ENCODE data around the gene ERC1.

The ERC1 gene

DNA sequence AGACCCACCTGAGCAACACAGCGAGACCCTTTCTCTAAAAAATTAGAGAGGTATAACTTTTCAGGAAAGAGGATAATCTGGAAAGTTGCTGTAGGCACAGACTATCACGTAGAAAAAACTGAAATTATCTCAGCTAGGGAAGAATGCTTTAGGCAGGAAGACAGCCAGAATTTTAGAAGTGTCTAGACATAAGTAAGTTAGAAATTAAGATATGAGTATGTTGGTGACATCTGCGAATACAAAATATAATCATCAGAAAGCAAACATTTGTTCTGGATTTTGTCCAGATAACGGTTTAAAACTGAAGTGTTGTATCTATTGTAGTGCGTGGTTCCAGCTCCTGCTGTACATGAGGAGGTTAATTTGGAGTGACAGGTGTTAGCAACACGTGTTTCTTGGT is 480.2 kb downstream of the ERC1 start:
- Histone ChIP-seq H4K8ac (ENCODE audit: low read length) (no peak overlapping the region), H3K4me3 (ENCODE audit: insufficient read depth in 1 of 2, low read depth in 1 of 2, low read length in 2 of 2) (no peak overlapping the region), H2BK120ac (ENCODE audit: low read depth, low read length) (no peak overlapping the region), H3K18ac (ENCODE audit: low read depth in 1 of 2, low read length in 2 of 2) (no peak overlapping the region), H3K23ac (ENCODE audit: low read length in 2 of 2) (no peak overlapping the region), H3K36me3 (ENCODE audit: control insufficient read depth in 1 of 2, insufficient read depth in 2 of 2, low read depth in 1 of 2, low read length in 2 of 2) (peaks cover 3 to 4% of the 10 kb centered on the region in 2 experiments), H3K27me3 (ENCODE audit: control insufficient read depth in 1 of 2, insufficient read depth in 1 of 2, low read length in 2 of 2) (no peaks in the 10 kb centered on the region), H3K9me3 (ENCODE audit: control insufficient read depth, low read length) (no peaks in the 10 kb centered on the region), H2BK5ac (ENCODE audit: low read depth, low read length, poor library complexity, severe bottlenecking) (no peak overlapping the region), H3K9ac (ENCODE audit: low read length) (no peak overlapping the region), H3K4ac (ENCODE audit: low read depth in 1 of 2, low read length in 2 of 2) (no peak overlapping the region), H2BK12ac (ENCODE audit: low read length in 2 of 2) (no peak overlapping the region), H4K91ac (ENCODE audit: low read length) (no peak overlapping the region), H3K4me1 (ENCODE audit: control insufficient read depth, insufficient read depth, low read depth, low read length) (peaks cover 15% of the 10 kb centered on the region), H3K14ac (ENCODE audit: low read length in 2 of 2) (no peak overlapping the region), H3K4me2 (ENCODE audit: low read length, poor library complexity, severe bottlenecking) (no peak overlapping the region), H2AK5ac (ENCODE audit: low read length, severe bottlenecking) (no peak overlapping the region), H3K79me1 (replicated peaks; ENCODE audit: low read length, poor library complexity, severe bottlenecking) (peaks cover 3% of the 10 kb centered on the region), H2BK15ac (ENCODE audit: low read depth, poor library complexity, severe bottlenecking) (no peak overlapping the region), H3K27ac (ENCODE audit: low read length, poor library complexity, severe bottlenecking) (no peak overlapping the region), H2AFZ (ENCODE audit: low read depth, low read length) (no peak overlapping the region)
- WGBS, result 79% methylated on average over 6 of the region's 6 CpGs
- no peak for DNase-seq

DNA sequence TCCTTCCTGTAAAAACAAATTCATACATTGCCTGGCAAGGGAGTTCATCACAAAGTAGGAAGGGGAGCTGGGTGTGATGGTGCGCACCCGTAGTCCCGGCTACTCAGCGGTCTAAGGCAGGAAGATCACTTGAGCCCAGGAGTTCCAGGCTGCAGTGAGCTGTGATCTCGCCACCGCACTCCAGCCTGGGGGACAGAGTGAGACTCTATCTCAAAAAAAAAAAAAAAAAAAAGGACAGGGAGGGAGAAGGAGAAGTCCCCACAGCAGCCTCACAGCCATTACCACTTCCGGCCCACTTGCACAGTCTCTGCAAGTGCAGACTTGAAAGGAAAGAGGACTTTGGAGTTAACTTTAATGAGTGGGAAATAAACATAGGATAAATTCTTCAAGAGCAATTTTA is 482.4 kb downstream of the ERC1 start:
- Histone ChIP-seq H3K27me3 (ENCODE audit: control insufficient read depth in 1 of 2, insufficient read depth in 1 of 2, low read length in 2 of 2) (no peaks in the 10 kb centered on the region), H2BK120ac (ENCODE audit: low read depth, low read length) (no peak overlapping the region), H3K14ac (ENCODE audit: low read length in 2 of 2) (peak overlapping the region in 1 of 2 experiments; percentile 58), H4K8ac (ENCODE audit: low read length) (no peak overlapping the region), H3K23ac (ENCODE audit: low read length in 2 of 2) (peak overlapping the region in 1 of 2 experiments; percentile 70), H3K4me2 (ENCODE audit: low read length, poor library complexity, severe bottlenecking) (no peak overlapping the region), H3K79me1 (replicated peaks; ENCODE audit: low read length, poor library complexity, severe bottlenecking) (peaks cover 7% of the 10 kb centered on the region), H3K36me3 (ENCODE audit: control insufficient read depth in 1 of 2, insufficient read depth in 2 of 2, low read depth in 1 of 2, low read length in 2 of 2) (peaks cover 3 to 4% of the 10 kb centered on the region in 2 experiments), H2BK15ac (ENCODE audit: low read depth, poor library complexity, severe bottlenecking) (no peak overlapping the region), H3K27ac (ENCODE audit: low read length, poor library complexity, severe bottlenecking) (peak overlapping the region; percentile 99), H4K91ac (ENCODE audit: low read length) (peak overlapping the region; percentile 90), H3K18ac (ENCODE audit: low read depth in 1 of 2, low read length in 2 of 2) (peak overlapping the region; percentile 78 to 87), H3K4me1 (ENCODE audit: control insufficient read depth, insufficient read depth, low read depth, low read length) (peaks cover 15% of the 10 kb centered on the region), H2AK5ac (ENCODE audit: low read length, severe bottlenecking) (peak overlapping the region; percentile 96), H3K9me3 (ENCODE audit: control insufficient read depth, low read length) (no peaks in the 10 kb centered on the region), H3K4ac (ENCODE audit: low read depth in 1 of 2, low read length in 2 of 2) (peak overlapping the region; percentile 82 to 90), H2BK12ac (ENCODE audit: low read length in 2 of 2) (peak overlapping the region; percentile 61 to 88), H2BK5ac (ENCODE audit: low read depth, low read length, poor library complexity, severe bottlenecking) (peak overlapping the region; percentile 94), H2AFZ (ENCODE audit: low read depth, low read length) (no peak overlapping the region), H3K9ac (ENCODE audit: low read length) (peak overlapping the region; percentile 83), H3K4me3 (ENCODE audit: insufficient read depth in 1 of 2, low read depth in 1 of 2, low read length in 2 of 2) (no peak overlapping the region)
- WGBS, result 70% methylated on average over 5 of the region's 7 CpGs
- peak; percentile 61 for DNase-seq

DNA sequence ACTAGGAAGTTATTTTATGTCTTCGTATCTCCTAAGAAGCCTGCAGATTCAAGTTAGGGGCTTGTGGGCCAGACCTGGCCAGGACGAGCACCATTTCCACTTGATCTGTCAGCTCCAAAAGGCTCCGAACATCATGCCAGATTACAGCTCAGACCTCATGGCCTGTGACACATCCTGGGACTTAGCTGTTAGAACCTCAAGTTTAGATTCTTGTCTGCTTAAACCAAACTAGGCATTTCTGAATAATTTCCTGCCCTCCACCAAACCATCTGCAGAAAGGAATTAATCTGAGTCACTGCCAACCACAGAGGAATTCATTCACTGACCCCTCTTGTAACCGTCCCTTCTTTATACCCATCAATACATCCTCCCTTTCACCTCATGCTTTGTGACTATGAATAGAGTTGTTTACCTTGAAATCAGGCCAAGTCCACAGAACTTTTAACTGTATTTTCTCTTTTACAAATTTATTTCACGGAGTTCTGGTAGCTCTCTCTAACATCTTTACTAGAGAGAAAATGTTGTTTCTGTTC is 483.1 kb downstream of the ERC1 start:
- Histone ChIP-seq H4K91ac (ENCODE audit: low read length) (no peak overlapping the region), H3K18ac (ENCODE audit: low read depth in 1 of 2, low read length in 2 of 2) (no peak overlapping the region), H3K23ac (ENCODE audit: low read length in 2 of 2) (no peak overlapping the region), H3K9ac (ENCODE audit: low read length) (peak overlapping the region; percentile 83), H2AFZ (ENCODE audit: low read depth, low read length) (no peak overlapping the region), H3K4me1 (ENCODE audit: control insufficient read depth, insufficient read depth, low read depth, low read length) (peaks cover 13% of the 10 kb centered on the region), H3K79me1 (replicated peaks; ENCODE audit: low read length, poor library complexity, severe bottlenecking) (peaks cover 7% of the 10 kb centered on the region), H2BK15ac (ENCODE audit: low read depth, poor library complexity, severe bottlenecking) (no peak overlapping the region), H3K27me3 (ENCODE audit: control insufficient read depth in 1 of 2, insufficient read depth in 1 of 2, low read length in 2 of 2) (no peaks in the 10 kb centered on the region), H2AK5ac (ENCODE audit: low read length, severe bottlenecking) (no peak overlapping the region), H3K4me3 (ENCODE audit: insufficient read depth in 1 of 2, low read depth in 1 of 2, low read length in 2 of 2) (peak overlapping the region in 1 of 2 experiments; percentile 58), H2BK5ac (ENCODE audit: low read depth, low read length, poor library complexity, severe bottlenecking) (peak overlapping the region; percentile 31), H3K4ac (ENCODE audit: low read depth in 1 of 2, low read length in 2 of 2) (no peak overlapping the region), H4K8ac (ENCODE audit: low read length) (no peak overlapping the region), H3K36me3 (ENCODE audit: control insufficient read depth in 1 of 2, insufficient read depth in 2 of 2, low read depth in 1 of 2, low read length in 2 of 2) (peaks cover 3% of the 10 kb centered on the region in 2 experiments), H3K4me2 (ENCODE audit: low read length, poor library complexity, severe bottlenecking) (peak overlapping the region; percentile 49), H3K27ac (ENCODE audit: low read length, poor library complexity, severe bottlenecking) (peak overlapping the region; percentile 99), H3K9me3 (ENCODE audit: control insufficient read depth, low read length) (no peaks in the 10 kb centered on the region), H3K14ac (ENCODE audit: low read length in 2 of 2) (no peak overlapping the region), H2BK12ac (ENCODE audit: low read length in 2 of 2) (no peak overlapping the region), H2BK120ac (ENCODE audit: low read depth, low read length) (no peak overlapping the region)
- peak; percentile 97 for DNase-seq
- WGBS, result 0% methylated on average over 4 of the region's 5 CpGs

DNA sequence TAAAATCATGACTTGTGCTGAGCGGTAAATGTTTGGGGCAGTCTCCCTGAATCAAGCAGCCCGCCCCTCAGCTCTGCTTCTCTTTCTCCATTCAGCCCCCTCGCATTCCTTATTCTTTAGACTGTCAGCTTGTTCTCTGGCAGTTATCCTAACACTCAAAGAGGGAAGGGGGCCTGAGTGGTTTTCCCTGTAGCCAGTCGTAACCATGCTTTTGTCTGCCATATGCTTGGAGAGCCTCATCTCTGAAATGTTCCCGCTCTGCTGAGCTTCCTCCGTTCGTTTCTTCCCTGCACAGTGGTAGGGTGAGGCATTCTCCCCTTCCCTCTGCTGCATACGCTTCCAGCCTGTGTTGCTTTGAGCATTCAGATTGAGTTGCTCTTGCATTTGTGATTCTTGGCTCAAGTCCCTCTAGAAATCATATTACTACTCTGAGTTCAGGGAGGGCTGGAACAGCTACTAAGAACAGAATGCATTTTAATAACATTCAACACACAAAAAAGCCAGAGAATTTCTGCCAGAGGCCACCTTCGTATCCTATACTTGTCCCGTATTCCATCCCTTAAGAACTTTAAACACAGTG is 483.6 kb downstream of the ERC1 start:
- Histone ChIP-seq H3K4me3 (ENCODE audit: insufficient read depth in 1 of 2, low read depth in 1 of 2, low read length in 2 of 2) (peak overlapping the region in 1 of 2 experiments; percentile 58), H3K4me2 (ENCODE audit: low read length, poor library complexity, severe bottlenecking) (peak overlapping the region; percentile 49), H4K91ac (ENCODE audit: low read length) (peak overlapping the region; percentile 57), H3K4ac (ENCODE audit: low read depth in 1 of 2, low read length in 2 of 2) (peak overlapping the region; percentile 89 to 92), H3K79me1 (replicated peaks; ENCODE audit: low read length, poor library complexity, severe bottlenecking) (peaks cover 6% of the 10 kb centered on the region), H3K23ac (ENCODE audit: low read length in 2 of 2) (peak overlapping the region in 1 of 2 experiments; percentile 83), H3K9me3 (ENCODE audit: control insufficient read depth, low read length) (no peaks in the 10 kb centered on the region), H3K27me3 (ENCODE audit: control insufficient read depth in 1 of 2, insufficient read depth in 1 of 2, low read length in 2 of 2) (no peaks in the 10 kb centered on the region), H2AK5ac (ENCODE audit: low read length, severe bottlenecking) (no peak overlapping the region), H3K9ac (ENCODE audit: low read length) (peak overlapping the region; percentile 83), H2BK12ac (ENCODE audit: low read length in 2 of 2) (peak overlapping the region; percentile 14 to 95), H3K14ac (ENCODE audit: low read length in 2 of 2) (peak overlapping the region in 1 of 2 experiments; percentile 26), H3K18ac (ENCODE audit: low read depth in 1 of 2, low read length in 2 of 2) (peak overlapping the region; percentile 82 to 87), H2BK5ac (ENCODE audit: low read depth, low read length, poor library complexity, severe bottlenecking) (peak overlapping the region; percentile 37), H2BK15ac (ENCODE audit: low read depth, poor library complexity, severe bottlenecking) (no peak overlapping the region), H2BK120ac (ENCODE audit: low read depth, low read length) (no peak overlapping the region), H4K8ac (ENCODE audit: low read length) (peak overlapping the region; percentile 55), H3K4me1 (ENCODE audit: control insufficient read depth, insufficient read depth, low read depth, low read length) (peaks cover 11% of the 10 kb centered on the region), H3K27ac (ENCODE audit: low read length, poor library complexity, severe bottlenecking) (peak overlapping the region; percentile 99), H3K36me3 (ENCODE audit: control insufficient read depth in 1 of 2, insufficient read depth in 2 of 2, low read depth in 1 of 2, low read length in 2 of 2) (peaks cover 0 to 3% of the 10 kb centered on the region in 2 experiments), H2AFZ (ENCODE audit: low read depth, low read length) (no peak overlapping the region)
- WGBS, result 3% methylated on average over 10 of the region's 10 CpGs
- DNase-seq, result peak; percentile 83

All from mesenchymal stem cell (in vitro differentiated cells and primary cell).